NOMO-1 treated with DMSO at 0.1 percent for 48 hours (cell line): ENCODE measurements around the gene CLDN1.
A peak's percentile ranks its signal among the peaks of the same experiment; 100 is the strongest.

Experiments
- DNase-seq: peaks from one replicate; lab custom pipeline; 2025; ENCODE audit not compliant: unreplicated experiment; lab: John Stamatoyannopoulos, UW

Gene CLDN1

GRCh38 chr3:190333961-190334360 is 11.7 kb upstream of the CLDN1 start:
- DNase-seq: no peak

GRCh38 chr3:190330936-190331734 is 8.9 kb upstream of the CLDN1 start:
- no peak for DNase-seq

- DNase-seq: no peak
Measured at GRCh38 chr3:190326930-190327329, 4.7 kb upstream of the CLDN1 start.

GRCh38 chr3:190326361-190326760 is 4.1 kb upstream of the CLDN1 start:
- DNase-seq: no peak

GRCh38 chr3:190325923-190326322 is 3.7 kb upstream of the CLDN1 start:
- DNase-seq: no peak

GRCh38 chr3:190323246-190323626 is 990 bp upstream of the CLDN1 start:
- DNase-seq: peak; percentile 46

GRCh38 chr3:190322604-190323245 is 479 bp upstream of the CLDN1 start:
- peak; percentile 42 for DNase-seq

GRCh38 chr3:190320594-190321362 is 1.5 kb downstream of the CLDN1 start:
- DNase-seq: no peak

- no peak for DNase-seq
Measured at GRCh38 chr3:190319660-190320059, 2.6 kb downstream of the CLDN1 start.

- DNase-seq: no peak
Measured at GRCh38 chr3:190318666-190319065, 3.6 kb downstream of the CLDN1 start.

GRCh38 chr3:190314741-190315140 is 7.5 kb downstream of the CLDN1 start:
- DNase-seq: no peak

- no peak for DNase-seq
Measured at GRCh38 chr3:190309414-190309813, 12.8 kb downstream of the CLDN1 start.

- DNase-seq: no peak
Measured at GRCh38 chr3:190308154-190308553, 14.1 kb downstream of the CLDN1 start.

GRCh38 chr3:190307164-190307545 is 15.1 kb downstream of the CLDN1 start:
- no peak for DNase-seq

GRCh38 chr3:190306513-190307163 is 15.6 kb downstream of the CLDN1 start:
- DNase-seq: no peak

GRCh38 chr3:190306026-190306425 is 16.2 kb downstream of the CLDN1 start:
- DNase-seq: no peak

- no peak for DNase-seq
Measured at GRCh38 chr3:190305406-190305805, 16.8 kb downstream of the CLDN1 start.

- no peak for DNase-seq
Measured at GRCh38 chr3:190303884-190304283, 18.4 kb downstream of the CLDN1 start.

GRCh38 chr3:190302212-190302867 is 19.9 kb downstream of the CLDN1 start:
- DNase-seq: no peak

GRCh38 chr3:190301591-190301990 is 20.7 kb downstream of the CLDN1 start:
- peak; percentile 87 for DNase-seq

- no peak for DNase-seq
Measured at GRCh38 chr3:190299969-190300368, 22.3 kb downstream of the CLDN1 start.
